A375 (cell line): ENCODE measurements around the gene TEKT4. TPM values are rescaled to one million over a fixed set of nuclear protein-coding genes. Genes with fewer than 3 reads are reported as not detected.

Experiments used
- small RNA-seq: library from RNA; depleted of rRNA; stranded (forward); fragments of <200 nt; gene quantifications from one replicate; pipeline ENCODE3, GENCODE V24; 2014
- total RNA-seq: library from RNA; depleted of rRNA; stranded (reverse); fragments of >200 nt; shearing (Covaris generic); gene quantifications from 2 replicates; pipeline ENCODE4 v1.2.3, GENCODE V29; 2014; rRNA removed

The TEKT4 gene
- 0.08 TPM in 1 of 2 replicates, not detected in the other for total RNA-seq

GRCh38 chr2:94871226-94872087 is at the start of gene TEKT4:
Gene TEKT4, plus strand, starts transcription at chr2:94871430. Its CDS starts 150 bp downstream, at chr2:94871580.

Small RNAs within 50 kb of the gene (small RNA-seq; reads per million reads assigned to genes)
- gene RNU6-1320P = not detected

Other genes with a start within 250 kb of the TEKT4 start
- gene MAL, start 154.3 kb downstream of the TEKT4 start, total RNA-seq = not detected in 2 replicates